ENCODE results near the gene FBXW5.

The FBXW5 gene

GRCh38 chr9:136927343-136928271 lies 16.9 kb downstream of the FBXW5 start:
- ATAC-seq (ENCODE audit: low read depth), result no peak
- Histone ChIP-seq H3K9me3 (ENCODE audit: severe bottlenecking) (no peaks in the 10 kb centered on the region), H3K27ac (ENCODE audit: poor library complexity, severe bottlenecking) (no peak overlapping the region), H3K36me3 (ENCODE audit: low read depth) (peaks cover 24% of the 10 kb centered on the region), H3K4me1 (ENCODE audit: insufficient read depth, poor library complexity, severe bottlenecking) (no peaks in the 10 kb centered on the region), H3K4me3 (ENCODE audit: severe bottlenecking) (no peak overlapping the region), H3K27me3 (ENCODE audit: insufficient read depth, poor library complexity, severe bottlenecking) (no peaks in the 10 kb centered on the region)
- DNase-seq (ENCODE audit: low spot score), result no peak
- no peak for TF ChIP-seq CTCF (IDR thresholded peaks at IDR 0.05; ENCODE audit: poor library complexity, severe bottlenecking)

GRCh38 chr9:136926749-136927148 lies 17.8 kb downstream of the FBXW5 start:
- Histone ChIP-seq H3K9me3 (ENCODE audit: severe bottlenecking) (no peaks in the 10 kb centered on the region), H3K36me3 (ENCODE audit: low read depth) (peaks cover 24% of the 10 kb centered on the region), H3K4me1 (ENCODE audit: insufficient read depth, poor library complexity, severe bottlenecking) (no peaks in the 10 kb centered on the region), H3K27ac (ENCODE audit: poor library complexity, severe bottlenecking) (no peak overlapping the region), H3K4me3 (ENCODE audit: severe bottlenecking) (no peak overlapping the region), H3K27me3 (ENCODE audit: insufficient read depth, poor library complexity, severe bottlenecking) (no peaks in the 10 kb centered on the region)
- ATAC-seq (ENCODE audit: low read depth) (no peak), DNase-seq (ENCODE audit: low spot score) (no peak)
- no peak for TF ChIP-seq CTCF (IDR thresholded peaks at IDR 0.05; ENCODE audit: poor library complexity, severe bottlenecking)

- Histone ChIP-seq H3K4me3 (ENCODE audit: severe bottlenecking) (no peak overlapping the region), H3K9me3 (ENCODE audit: severe bottlenecking) (no peaks in the 10 kb centered on the region), H3K36me3 (ENCODE audit: low read depth) (peaks cover 24% of the 10 kb centered on the region), H3K27ac (ENCODE audit: poor library complexity, severe bottlenecking) (no peak overlapping the region), H3K27me3 (ENCODE audit: insufficient read depth, poor library complexity, severe bottlenecking) (no peaks in the 10 kb centered on the region), H3K4me1 (ENCODE audit: insufficient read depth, poor library complexity, severe bottlenecking) (no peaks in the 10 kb centered on the region)
- ATAC-seq (ENCODE audit: low read depth) (peak; percentile 30; the same call in 1 of the 3 replicates), DNase-seq (ENCODE audit: low spot score) (no peak)
- TF ChIP-seq CTCF (IDR thresholded peaks at IDR 0.05; ENCODE audit: poor library complexity, severe bottlenecking), result no peak
These were observed 18.3 kb downstream of the FBXW5 start for GRCh38 chr9:136926154-136926704.

- DNase-seq (ENCODE audit: low spot score) (no peak), ATAC-seq (ENCODE audit: low read depth) (no peak)
- no peak overlapping the region for H3K27ac ChIP-seq (ENCODE audit: poor library complexity, severe bottlenecking)
- TF ChIP-seq CTCF (IDR thresholded peaks at IDR 0.05; ENCODE audit: poor library complexity, severe bottlenecking), result peak; percentile 7
- H3K36me3 ChIP-seq (ENCODE audit: low read depth), result peaks cover 27% of the 10 kb centered on the region
- H3K27me3 ChIP-seq (ENCODE audit: insufficient read depth, poor library complexity, severe bottlenecking), result no peaks in the 10 kb centered on the region
- no peaks in the 10 kb centered on the region for H3K9me3 ChIP-seq (ENCODE audit: severe bottlenecking)
- no peaks in the 10 kb centered on the region for H3K4me1 ChIP-seq (ENCODE audit: insufficient read depth, poor library complexity, severe bottlenecking)
- no peak overlapping the region for H3K4me3 ChIP-seq (ENCODE audit: severe bottlenecking)
These were observed 19.0 kb downstream of the FBXW5 start for GRCh38 chr9:136925414-136926153.

All from RWPE2 (cell line).